WI38 (cell line): Measurements from ENCODE around the gene NCL.

Source experiments
- H3K4me3 ChIP-seq: 2 replicates; pipeline ENCODE4 v1.5.1; 2011; ENCODE audit warnings: low read depth, mild to moderate bottlenecking, control low read depth, low read length
- TF ChIP-seq, protein P1 (sequence below): IDR thresholded peaks from 2 replicates; pipeline ENCODE4 v1.5.1; 2012; ENCODE audit warnings: low read depth, mild to moderate bottlenecking, control low read depth, low read length

NCL gene

GRCh38 chr2:231460073-231460835 is 4.0 kb downstream of the NCL start:
- TF ChIP-seq, protein P1, sequence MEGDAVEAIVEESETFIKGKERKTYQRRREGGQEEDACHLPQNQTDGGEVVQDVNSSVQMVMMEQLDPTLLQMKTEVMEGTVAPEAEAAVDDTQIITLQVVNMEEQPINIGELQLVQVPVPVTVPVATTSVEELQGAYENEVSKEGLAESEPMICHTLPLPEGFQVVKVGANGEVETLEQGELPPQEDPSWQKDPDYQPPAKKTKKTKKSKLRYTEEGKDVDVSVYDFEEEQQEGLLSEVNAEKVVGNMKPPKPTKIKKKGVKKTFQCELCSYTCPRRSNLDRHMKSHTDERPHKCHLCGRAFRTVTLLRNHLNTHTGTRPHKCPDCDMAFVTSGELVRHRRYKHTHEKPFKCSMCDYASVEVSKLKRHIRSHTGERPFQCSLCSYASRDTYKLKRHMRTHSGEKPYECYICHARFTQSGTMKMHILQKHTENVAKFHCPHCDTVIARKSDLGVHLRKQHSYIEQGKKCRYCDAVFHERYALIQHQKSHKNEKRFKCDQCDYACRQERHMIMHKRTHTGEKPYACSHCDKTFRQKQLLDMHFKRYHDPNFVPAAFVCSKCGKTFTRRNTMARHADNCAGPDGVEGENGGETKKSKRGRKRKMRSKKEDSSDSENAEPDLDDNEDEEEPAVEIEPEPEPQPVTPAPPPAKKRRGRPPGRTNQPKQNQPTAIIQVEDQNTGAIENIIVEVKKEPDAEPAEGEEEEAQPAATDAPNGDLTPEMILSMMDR: no peak
- H3K4me3 ChIP-seq: no peak overlapping the region

- TF ChIP-seq, protein P1: no peak
Measured at GRCh38 chr2:231458368-231458767, 5.9 kb downstream of the NCL start.

DNA sequence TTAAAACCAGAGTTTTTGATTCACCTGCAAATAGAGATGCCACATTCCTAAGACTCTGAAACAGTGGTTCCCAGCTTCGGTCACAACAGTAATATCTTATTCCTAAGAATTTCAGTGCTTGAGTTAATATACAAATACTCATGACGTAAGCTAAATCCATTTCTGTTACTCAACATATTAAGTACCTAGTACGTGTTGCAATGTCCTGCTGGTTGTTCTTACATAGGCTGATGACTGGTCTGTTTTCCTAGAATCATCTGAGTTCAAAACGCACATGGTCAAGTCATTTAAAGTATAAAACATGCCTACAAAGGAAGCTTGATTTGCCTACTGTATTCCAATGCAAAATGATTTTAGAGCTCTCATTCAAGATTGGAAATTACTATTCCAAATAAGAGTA is 7.2 kb downstream of the NCL start:
- H3K4me3 ChIP-seq: no peak overlapping the region
- TF ChIP-seq, protein P1: no peak

More at GRCh38 chr2:231458368-231458767, 5.9 kb downstream of the NCL start:
- H3K4me3 ChIP-seq: no peak overlapping the region

DNA sequence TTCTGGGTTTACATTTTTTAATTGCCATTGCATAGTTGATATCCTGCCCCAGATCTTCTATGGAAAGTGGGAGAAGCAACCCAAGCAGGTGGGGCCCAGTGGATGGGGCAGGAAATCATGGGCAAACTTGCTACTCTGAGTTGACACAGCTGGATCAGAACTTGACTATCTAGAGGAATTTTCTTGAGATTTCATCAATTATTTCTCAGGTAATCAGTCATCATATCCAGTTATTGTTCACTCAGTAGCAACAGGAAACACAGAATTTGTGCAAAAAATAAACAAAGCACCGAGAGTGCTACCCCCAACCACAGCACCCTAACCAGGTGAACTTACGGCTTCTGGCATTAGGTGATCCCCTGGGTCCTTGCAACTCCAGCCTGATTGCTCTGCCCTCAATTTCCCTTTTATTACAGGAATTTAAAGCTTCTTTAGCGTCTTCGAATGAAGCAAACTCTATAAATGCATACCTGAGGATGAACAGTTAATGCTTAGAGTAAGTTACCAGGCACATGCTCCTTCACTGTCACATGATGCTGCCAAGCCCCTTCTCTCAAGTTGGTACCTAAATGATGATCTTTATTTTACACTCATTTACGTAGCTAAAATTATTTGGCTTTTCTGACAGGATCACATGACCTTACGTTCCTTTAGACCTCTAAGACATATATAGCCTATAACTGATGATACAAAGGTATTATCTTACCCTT is 7.8 kb downstream of the NCL start:
- TF ChIP-seq, protein P1: no peak
- H3K4me3 ChIP-seq: no peak overlapping the region

DNA sequence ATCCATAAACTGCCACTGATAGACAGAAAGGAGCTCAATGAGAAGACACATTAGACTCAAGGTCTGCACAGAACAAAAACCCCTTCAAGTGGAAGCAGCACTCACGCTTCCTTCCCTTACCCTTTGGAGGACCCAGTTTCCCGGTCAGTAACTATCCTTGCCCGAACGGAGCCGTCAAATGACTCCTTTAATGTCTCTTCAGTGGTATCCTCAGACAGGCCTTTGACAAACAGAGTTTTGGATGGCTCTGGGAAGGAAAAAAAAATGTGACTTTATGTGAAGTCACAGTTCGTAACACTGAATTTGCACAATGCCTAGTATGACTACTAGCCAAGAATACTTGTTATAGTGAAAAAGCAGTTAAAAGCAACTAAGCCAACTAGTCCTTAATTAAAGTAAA is 8.4 kb downstream of the NCL start:
- TF ChIP-seq, protein P1: no peak
- H3K4me3 ChIP-seq: no peak overlapping the region

- H3K4me3 ChIP-seq: no peak overlapping the region
- TF ChIP-seq, protein P1: no peak
Measured at GRCh38 chr2:231455222-231455621, 9.1 kb downstream of the NCL start.

DNA sequence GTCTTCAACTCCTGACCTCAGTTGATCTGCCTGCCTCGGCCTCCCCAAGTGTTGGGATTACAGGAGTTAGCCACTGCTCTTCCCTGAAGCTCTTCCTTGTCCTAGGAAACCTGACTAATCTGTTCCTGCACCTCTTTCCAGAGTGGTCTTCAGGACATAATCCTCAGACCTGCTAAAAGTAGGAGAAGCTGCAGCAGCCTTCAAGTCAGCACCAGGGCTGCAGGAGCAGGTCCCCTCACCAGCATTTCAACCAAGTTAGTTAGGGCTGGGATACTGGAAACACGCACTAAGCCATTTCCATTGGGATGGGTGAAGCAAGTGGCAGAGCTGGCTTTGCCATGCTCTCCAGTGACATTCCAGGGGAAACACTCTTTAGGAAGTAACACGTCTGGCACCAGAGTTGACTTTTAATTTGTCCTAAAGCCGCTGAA is 9.9 kb downstream of the NCL start:
- TF ChIP-seq, protein P1: no peak
- no peak overlapping the region for H3K4me3 ChIP-seq
